Breast epithelium (tissue), 3 donors: ENCODE measurements around the gene CAMTA1.

Experiments
- POLR2A ChIP-seq: fragments of 450-650 bp; IDR thresholded peaks from one replicate; pipeline ENCODE4 v1.6.1; 2016; ENCODE audit warnings: antibody characterized with exemption, mild to moderate bottlenecking, moderate library complexity
- POLR2AphosphoS5 ChIP-seq, 3 donors: sonication (generic); formaldehyde crosslinking; IDR thresholded peaks; one replicate each; pipeline ENCODE4 v1.6.1; 2017; ENCODE audit warnings: antibody characterized with exemption in 3 of 3

GRCh38 chr1:7247158-7247557 lies 461.9 kb downstream of the CAMTA1 start:
- TF ChIP-seq POLR2A (no peak), POLR2AphosphoS5 (IDR thresholded peaks at IDR 0.05) (no peak)
